NCI-H128 (cell line): ENCODE results near the gene DOCK1.

Source experiments
- DNase-seq: peaks from one replicate; lab custom pipeline; 2025; ENCODE audit not compliant: unreplicated experiment; lab: John Stamatoyannopoulos, UW

The DOCK1 gene

DNA sequence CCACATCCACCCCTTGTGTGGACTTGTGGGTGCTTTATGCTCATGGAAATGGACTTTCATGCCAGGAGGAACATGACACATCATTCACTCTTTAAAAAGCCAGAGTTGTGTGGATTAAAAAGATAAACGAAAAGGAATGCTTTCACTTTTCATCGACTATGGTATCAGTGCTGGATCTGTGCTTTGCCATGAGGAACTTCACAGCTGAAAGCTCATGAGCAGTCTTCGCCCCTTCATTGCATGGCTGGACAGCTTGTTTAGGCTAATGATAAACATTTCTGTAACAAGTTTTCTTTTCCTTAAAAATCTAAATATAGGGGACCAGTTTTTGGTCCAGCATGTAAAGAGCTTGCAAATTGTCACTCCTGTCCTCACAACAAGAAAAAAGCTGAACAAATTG lies 470.2 kb downstream of the DOCK1 start:
- no peak for DNase-seq

DNA sequence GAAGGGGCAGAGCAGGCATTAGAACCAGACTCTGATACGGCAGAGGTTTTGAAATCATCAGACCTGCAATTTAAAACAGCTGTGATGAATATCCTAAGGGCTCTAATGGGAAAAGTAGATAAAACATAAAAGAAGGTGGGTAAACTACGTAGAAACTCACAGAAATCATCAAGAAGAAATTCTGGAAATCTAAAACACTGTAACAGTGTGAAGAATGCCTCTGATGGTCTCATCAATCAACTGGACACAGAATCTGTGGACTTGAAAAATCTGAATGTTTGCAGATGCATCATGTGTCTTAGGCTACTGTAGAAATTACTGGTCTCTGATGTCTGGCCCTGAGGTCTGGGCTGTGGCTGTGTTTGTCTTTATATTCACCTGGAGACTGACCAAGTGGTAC lies 470.8 kb downstream of the DOCK1 start:
- DNase-seq = no peak

DNA sequence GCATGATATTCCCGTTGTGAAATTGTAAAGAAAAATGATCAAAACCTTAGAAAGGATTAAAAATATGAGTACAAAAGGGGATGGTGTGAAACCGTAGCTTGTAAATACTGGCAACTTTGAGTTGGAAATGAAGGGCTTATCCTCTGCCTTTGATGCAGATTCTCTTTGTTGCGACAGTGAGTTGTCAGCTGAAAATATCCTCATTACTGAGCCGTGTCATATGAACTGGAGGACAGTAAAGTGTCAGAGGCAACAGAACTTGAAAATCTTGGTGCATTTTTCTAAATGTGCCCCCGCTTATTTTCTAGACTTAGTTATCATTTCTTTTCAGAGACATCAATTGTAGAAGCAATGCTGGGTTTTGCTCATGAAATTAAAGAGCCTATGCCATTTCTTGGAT lies 473.4 kb downstream of the DOCK1 start:
- DNase-seq = no peak

DNA sequence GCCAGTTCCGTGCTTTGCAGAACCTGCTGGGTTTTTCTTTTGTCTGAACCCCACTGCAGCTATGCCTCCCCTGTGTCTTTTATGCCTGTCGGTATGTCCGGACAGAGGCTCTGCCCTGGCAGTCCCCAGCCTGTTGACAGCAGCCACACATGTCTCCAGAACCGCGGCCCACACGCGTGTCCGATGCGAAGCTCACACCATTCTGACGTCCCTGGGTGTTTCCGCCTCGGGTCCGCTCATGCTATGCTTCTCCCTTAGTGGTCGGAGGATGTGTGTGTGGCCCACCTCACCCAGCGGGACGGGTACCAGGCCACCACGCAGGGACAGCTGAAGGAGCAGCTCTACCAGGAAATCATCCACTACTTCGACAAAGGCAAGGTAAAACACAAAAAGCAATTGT lies 479.3 kb downstream of the DOCK1 start:
- no peak for DNase-seq

DNA sequence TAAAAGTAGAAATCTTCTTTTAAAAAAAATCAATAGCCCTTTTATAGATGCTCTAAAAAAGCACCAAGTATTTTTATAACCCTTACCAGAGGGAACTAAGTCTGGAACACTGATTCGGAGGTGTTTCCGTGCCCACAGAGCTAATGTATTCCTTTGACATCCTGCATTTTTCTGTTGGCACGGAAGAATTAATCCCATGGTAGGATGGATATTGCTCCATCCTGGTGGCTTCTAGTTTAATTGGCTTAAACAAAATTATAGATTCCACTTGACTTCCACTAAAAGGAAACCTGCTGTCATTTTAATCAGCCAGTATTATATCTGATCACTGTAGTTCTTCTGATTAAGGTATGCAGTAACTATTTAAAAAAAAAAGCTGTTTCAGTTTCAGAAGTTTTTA lies 479.8 kb downstream of the DOCK1 start:
- DNase-seq = no peak

DNA sequence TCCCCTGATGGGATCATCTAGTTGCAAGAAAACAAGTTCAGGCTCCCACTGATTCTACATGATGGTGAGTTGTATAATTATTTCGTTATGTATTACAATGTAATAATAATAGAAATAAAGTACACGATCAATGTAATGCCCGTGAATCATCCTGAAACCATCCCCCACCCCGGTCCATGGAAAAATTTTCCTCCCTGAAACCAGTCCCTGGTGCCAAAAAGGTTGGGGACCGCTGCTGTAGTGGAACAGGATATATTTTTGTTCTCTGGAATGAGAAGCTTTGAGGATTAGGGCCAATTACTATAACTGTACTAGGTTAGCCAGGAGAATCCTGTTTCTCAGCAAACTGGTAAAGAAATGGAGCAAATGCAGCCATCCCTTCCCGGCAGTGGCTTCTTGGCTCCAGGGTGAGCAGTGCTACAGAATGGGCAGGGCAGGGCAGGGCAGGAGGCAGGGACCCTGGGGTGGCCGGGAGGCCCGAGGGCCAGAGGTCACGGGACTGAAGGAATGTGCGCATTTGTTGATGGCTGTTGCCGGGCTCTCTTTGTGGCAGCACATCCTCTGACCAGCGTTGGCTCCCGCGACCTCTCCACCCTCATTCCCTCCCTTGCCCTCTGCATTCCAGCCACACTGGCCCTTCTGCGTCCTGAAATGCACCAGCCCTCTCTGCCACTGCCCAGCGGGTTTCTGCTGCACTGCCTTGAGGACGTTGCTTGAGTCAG lies 481.5 kb downstream of the DOCK1 start:
- no peak for DNase-seq

DNA sequence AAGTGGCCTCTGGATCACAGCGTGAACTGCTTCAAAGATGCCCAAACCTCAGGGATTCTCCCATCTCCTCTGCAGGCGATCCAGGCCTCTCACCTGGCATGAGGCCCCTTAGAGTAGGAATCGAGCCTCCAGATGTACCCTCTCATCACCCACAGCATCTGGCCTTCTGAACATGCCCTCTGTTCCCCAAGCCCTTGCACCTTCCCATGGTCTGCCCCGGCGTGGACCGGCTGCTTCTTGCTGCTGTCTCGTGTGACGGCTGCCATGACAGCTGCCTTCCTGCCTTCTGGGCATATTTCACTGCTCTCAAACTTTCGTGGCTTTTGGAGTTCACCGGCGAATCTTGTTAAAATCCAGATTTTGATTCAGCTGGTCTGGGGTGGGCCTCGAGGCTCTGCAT lies 486.6 kb downstream of the DOCK1 start:
- DNase-seq = no peak

DNA sequence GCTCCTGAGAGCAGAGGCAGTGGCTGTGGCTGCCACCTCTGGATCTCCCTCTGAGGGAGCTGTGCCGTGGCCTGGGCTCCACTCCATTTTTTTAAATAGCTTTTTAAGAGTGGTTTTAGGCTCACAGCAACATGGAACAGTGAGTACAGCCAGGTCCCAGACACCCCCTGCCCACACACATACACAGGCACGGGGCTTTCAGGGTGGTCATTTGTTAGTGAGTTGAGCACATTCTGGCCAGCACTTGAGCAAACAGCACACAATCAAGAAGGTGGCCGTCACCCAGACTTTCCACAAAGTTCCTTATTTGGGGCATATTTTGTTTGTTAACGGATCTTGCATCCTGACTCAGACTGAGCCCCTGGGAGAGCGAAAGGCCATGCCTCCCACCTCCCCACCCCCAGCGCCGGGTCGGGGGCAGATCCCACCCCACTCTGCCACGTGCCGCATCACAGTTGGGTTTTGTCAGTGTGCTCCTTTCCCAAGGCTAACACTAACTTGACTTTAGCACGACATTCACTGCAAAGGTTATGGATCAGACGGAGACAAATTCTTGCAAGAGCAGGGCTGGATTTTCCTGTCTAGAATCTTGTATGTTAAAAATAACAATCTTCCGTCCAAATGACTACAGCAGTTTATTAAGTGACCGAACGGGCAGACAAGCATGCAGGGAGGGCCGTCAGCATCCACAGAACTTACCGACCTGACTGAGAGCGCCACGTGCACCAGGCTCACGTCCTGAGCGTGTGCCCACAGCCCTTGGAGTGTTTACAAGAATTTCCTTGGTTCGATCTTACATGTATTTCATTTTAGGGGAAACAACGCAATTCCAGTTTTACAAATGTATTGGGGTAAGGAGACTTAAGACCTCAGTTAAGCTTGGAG lies 487.4 kb downstream of the DOCK1 start:
- no peak for DNase-seq

DNA sequence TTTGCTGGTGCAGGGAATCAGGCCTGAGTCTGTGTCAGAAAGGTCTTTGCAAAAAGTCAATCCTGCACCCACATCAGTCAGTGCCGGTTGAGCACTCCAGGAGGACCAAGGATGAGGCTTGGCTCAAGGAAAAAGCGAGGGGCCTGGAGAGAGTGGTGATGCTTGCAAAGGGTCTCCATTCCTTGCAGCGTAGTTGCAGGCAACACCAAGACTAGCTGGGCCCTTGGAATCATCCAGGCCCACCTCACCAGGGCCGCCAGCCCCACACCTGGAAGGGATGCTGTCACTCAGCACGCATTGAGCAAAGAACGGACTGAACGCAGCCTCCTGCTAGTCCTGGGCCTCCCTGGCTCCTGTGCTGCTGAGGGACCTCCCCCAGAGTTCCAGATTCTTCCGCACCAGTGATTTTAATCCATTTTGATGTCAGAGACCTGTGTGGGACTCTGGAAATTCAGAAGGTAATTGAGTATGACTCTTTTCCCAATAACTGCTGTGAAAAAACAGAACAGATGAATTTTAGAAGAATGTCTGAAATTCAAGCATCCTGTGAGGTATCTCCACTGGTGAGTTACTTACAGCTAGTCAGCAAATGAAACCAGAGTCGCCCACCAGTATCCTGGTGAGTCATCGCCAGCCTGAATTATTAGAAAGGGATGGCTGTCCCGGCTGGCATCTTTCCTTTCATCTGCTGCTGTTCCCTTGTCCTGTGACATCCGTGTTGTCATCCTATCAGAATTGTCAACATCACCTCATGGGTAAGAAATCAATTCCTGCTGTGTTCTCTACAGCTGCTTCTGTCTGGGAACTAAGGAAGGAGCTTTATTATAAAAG lies 493.1 kb downstream of the DOCK1 start:
- no peak for DNase-seq

DNA sequence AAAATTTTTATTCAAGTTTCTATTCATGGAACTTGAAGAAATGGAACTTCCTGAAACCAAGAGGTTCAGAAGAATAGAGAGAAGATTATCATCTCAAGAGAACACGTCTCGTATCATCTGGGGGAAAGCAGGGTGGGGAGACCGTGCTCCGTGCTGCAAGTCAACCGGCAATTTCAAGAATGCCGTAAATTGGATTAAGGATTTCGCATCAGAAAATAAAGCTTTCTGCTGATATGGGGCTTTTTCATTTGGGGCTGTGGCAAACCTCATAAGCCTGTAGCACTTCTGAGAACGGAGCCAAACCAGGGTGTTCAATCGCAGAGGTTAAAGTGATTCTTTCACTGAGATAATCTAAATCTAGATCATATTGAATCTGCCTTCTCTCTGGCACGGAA lies 493.7 kb downstream of the DOCK1 start:
- no peak for DNase-seq

DNA sequence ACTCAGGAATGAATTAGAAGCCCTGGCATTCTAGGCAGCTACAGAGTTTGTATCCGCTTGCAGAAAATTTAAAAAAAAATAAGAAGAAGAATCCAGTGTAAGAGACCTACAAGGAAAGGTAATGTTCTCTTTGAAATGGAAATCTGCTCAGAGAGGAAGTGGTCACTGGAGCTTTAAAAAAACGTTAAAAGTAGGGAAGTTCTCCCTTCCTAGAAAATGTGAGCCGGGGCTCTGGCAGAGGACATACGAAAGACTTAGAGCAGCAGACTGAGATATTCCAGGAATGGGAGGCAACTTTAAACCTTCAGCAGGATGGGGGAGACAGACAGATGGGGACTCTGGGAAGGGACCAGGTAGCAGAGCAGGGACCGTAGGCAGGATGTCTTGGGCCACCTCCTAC lies 494.4 kb downstream of the DOCK1 start:
- no peak for DNase-seq

DNA sequence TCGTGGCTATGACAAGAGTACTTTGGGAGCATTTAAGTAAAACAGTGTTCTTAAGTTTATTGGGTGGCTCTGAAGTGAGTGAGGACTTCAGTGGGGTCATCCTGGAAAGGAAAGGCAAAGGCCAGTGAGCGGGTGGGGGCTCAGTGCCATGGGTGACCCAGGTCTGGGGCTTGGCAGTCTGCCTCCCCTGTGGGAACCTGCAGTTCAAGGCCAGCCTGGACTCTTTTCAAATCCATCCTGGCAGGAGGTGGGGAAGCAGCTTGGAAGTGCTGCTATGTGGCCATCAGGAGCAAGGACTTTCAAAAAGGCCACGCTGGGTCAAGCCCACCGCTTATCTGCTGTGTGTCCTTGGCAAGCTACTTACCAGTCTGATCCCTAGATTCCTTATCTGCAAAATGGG lies 495.0 kb downstream of the DOCK1 start:
- DNase-seq = no peak

DNA sequence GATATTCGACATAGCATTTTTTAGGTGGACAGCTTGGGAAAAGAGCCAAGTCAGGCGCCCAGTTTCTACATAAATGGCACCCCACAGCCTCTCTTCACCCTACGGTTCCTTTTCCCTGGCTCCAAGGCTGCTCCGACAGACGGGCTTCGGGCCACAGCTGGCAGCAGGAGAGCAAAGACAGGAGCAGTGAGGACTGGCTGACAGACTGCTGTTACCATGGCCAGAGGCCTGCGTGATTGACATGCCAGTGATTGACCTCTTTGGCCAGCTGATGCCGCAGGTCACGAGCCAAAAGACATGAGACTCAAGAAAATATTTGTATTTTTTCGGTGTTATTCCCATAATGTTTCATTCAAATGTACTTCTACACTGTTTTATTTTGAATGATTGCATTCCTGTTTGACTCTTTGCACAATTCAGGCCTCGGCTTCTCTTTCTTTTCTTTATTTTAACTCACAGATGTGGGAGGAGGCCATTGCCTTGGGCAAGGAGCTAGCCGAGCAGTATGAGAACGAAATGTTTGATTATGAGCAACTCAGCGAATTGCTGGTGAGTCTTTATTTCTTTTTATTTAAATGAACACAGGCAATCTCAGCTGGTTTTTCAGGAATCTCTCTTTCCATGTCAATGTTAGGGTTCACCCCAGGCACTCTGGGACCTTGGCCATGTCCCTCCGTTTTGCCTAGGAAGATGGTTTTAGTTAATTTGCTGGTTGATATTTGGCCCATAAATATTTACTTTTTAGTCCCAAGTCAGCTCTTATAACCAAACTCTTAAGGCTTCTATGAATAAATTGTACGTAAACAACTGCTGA lies 497.6 kb downstream of the DOCK1 start:
- DNase-seq = no peak

DNA sequence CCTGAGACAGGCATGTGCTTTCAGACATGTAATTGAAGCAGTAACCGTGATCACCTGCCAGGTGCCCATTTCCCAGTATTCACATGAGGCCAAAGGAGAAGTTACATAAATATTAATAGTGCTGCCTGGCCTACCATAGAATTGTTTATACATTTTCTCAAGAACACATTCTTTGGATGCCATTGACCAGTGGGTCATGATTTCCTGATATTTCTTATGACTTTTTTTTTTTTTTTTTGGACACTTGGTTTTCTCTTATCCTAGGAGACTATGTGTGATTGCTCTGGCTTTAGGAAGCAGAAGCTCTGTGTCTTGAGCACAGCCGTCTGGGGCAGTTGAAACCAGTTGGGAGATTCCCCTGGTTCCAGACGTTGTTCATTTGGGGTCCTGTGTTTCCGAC lies 500.0 kb downstream of the DOCK1 start:
- no peak for DNase-seq

DNA sequence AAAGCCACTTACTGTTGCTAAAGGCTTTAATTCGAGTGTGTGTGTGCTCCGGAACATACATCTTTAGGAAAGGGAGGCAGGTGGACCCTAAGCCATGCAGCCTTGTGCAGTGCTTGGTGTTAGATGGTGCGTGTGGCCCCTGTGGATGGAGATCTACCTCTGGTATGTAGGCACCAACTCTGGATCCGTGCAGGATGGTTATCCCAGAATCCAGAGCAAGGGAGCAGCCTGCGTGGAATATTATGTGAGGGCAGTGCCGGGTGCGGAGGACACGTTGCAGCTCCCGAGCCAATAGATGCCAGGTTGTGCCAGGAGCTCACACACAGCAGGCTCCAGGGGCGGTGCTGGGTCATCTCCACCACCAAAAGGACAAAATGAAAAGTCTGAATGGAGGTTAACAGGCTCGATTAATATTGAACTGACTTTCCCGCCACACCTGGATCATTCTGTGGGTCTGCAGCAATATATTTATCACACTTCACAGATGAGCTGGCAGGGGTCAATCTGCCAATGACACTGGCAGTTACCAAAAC lies 500.9 kb downstream of the DOCK1 start:
- no peak for DNase-seq

DNA sequence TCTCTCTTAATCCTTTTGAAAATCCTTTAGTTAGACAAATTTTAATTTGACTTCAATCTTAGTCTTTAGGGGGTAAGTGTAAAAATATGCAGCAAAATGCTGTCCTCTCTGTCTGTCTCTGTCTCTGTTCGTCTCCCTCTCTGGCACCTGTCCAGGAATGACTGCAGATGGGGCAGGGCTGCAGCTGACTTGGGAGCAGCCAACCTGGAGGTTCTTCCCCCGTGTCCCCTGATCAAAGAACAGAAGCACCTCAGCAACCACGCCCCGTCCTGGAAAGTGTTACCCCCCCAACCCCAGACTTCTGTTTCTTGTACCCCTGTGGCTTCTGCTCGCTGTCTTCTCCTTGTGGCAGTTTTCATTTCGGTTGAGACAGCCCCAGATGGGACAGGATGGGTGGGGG lies 502.3 kb downstream of the DOCK1 start:
- no peak for DNase-seq

DNA sequence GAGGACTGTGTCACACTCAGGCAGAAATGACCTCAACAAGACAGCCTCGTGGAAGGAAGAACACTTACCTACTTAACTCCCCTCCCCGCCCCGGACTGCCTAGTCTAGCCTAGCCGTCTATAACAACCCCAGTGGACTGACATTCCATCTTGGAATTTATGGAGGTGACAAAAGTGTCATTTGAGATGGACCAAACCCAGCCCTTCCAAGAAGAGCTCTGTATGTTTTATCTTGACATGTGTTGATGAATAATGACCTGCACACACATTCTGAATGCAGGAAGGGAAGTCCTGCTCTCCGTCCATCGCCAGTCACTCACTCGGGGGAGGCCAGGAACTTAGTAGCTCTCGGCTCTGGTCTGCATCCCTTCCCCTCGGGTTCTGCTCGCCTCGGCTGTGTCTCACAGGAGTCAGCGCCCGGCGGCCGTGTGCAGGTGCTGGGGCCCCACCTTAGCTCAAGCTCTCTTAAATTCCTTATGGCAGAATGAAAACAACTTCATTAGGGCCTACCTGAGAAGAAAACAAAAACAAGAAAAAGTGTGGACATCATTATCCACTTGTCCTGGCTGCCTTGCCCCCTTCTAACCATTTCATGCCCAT lies 503.0 kb downstream of the DOCK1 start:
- DNase-seq = no peak

DNA sequence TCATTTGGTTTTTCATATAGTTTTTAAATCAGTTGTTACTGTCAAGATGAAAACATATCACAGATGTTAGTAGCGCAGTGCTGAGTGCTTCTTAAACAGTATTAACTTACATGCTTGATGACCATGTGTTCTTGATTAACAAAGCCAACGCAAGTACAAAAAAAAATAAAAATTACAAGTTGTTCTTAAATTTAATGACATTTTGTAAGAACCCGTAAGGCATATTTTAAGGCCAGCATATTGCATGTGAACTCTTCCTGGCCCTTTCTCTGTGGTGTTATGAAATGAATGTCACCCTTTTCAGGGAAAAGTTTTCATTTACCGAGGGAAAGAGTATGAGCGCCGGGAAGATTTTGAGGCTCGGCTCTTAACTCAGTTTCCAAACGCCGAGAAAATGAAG lies 503.5 kb downstream of the DOCK1 start:
- DNase-seq = no peak

DNA sequence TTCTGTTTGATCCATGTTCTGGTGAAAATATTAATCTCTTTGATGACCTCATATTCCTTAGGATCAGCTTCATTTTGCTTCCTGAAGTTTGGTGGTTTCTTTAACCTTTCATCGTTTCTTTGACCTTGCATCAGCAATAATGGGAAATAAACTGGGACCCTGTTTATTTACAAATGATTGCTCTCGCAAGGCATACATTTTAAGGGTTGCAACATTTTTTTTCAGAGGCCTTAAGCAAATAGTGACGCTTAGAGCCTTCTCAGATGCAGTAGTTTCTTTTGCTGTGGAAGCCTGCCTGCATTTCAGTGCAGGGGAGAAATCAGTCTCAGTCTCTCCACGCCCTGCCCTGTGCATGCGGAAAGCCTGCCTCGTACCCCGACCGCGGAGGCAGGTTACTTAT lies 504.8 kb downstream of the DOCK1 start:
- DNase-seq = no peak

DNA sequence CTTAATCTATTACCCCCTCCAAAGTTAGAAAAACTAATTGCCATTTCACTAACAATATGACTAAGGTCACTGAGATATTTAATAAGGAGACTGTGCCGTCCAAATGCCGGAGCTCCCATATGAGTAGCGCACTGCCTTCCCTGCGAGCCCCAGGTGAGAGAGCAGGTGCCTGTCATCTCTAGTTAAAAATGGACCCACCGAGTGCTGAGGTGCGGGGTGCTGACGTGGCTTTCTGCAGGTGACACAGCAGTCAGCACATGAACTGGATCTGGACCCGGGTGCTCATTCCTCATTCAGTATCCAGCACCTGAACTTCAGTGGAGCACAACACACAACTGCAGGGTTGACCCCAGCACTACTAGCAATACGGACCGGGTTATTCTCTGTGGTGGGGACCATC lies 505.8 kb downstream of the DOCK1 start:
- DNase-seq = no peak
